ENCODE results near the gene CSTF2. TPM values are rescaled to one million over a fixed set of nuclear protein-coding genes. Genes with fewer than 3 reads are reported as not detected.

Gene CSTF2
- total RNA-seq, 4 donors from 2014 or later, result 11.1 to 24.8 (median 15.5) TPM

GRCh38 chrX:100829730-100830129 is 9.5 kb downstream of the CSTF2 start:
- Histone ChIP-seq H3K36me3 (no peaks in the 10 kb centered on the region), H3K4me3 (no peak overlapping the region), H3K4me1 (no peaks in the 10 kb centered on the region), H3K27ac (no peak overlapping the region), H3K27me3 (peaks cover 0 to 6% of the 10 kb centered on the region in 2 donors), H3K9me3 (no peaks in the 10 kb centered on the region)
- no peak for DNase-seq
- intact Hi-C loops (cut with DNase I; ENCODE audit: low total_unique reads), result no loop called here
- TF ChIP-seq CTCF (IDR thresholded peaks at IDR 0.05) (no peak), POLR2A (IDR thresholded peaks at IDR 0.05) (no peak)

- H3K4me3 ChIP-seq, result no peak overlapping the region
Measured at GRCh38 chrX:100830143-100830542, 10.0 kb downstream of the CSTF2 start.

GRCh38 chrX:100830547-100830946 is 10.4 kb downstream of the CSTF2 start:
- TF ChIP-seq CTCF (IDR thresholded peaks at IDR 0.05), result no peak
- TF ChIP-seq POLR2A (IDR thresholded peaks at IDR 0.05), result no peak
- H3K36me3 ChIP-seq, result no peaks in the 10 kb centered on the region
- no peaks in the 10 kb centered on the region for H3K4me1 ChIP-seq
- no peak overlapping the region for H3K27ac ChIP-seq
- H3K9me3 ChIP-seq, result no peaks in the 10 kb centered on the region
- intact Hi-C loops (cut with DNase I; ENCODE audit: low total_unique reads), result no loop called here
- no peak overlapping the region for H3K4me3 ChIP-seq
- H3K27me3 ChIP-seq, result no peaks in the 10 kb centered on the region
- no peak for DNase-seq

More at GRCh38 chrX:100830143-100830542, 10.0 kb downstream of the CSTF2 start:
- Histone ChIP-seq H3K27me3 (peaks cover 0 to 2% of the 10 kb centered on the region in 2 donors), H3K27ac (no peak overlapping the region), H3K9me3 (no peaks in the 10 kb centered on the region), H3K4me1 (no peaks in the 10 kb centered on the region), H3K36me3 (no peaks in the 10 kb centered on the region)
- no peak for DNase-seq
- TF ChIP-seq CTCF (IDR thresholded peaks at IDR 0.05), result no peak
- no peak for TF ChIP-seq POLR2A (IDR thresholded peaks at IDR 0.05)
- intact Hi-C loops (cut with DNase I; ENCODE audit: low total_unique reads), result no loop called here

- no peaks in the 10 kb centered on the region for H3K36me3 ChIP-seq
- H3K4me1 ChIP-seq, result no peaks in the 10 kb centered on the region
- intact Hi-C loops (cut with DNase I; ENCODE audit: low total_unique reads), result no loop called here
- TF ChIP-seq POLR2A (IDR thresholded peaks at IDR 0.05) (no peak), CTCF (IDR thresholded peaks at IDR 0.05) (no peak)
- no peak for DNase-seq
- H3K4me3 ChIP-seq, result no peak overlapping the region
- no peak overlapping the region for H3K27ac ChIP-seq
- H3K27me3 ChIP-seq, result no peaks in the 10 kb centered on the region
- H3K9me3 ChIP-seq, result no peaks in the 10 kb centered on the region
Measured at GRCh38 chrX:100831219-100831946, 11.2 kb downstream of the CSTF2 start.

GRCh38 chrX:100850317-100850716 is 30.1 kb downstream of the CSTF2 start:
- TF ChIP-seq CTCF (IDR thresholded peaks at IDR 0.05) (no peak), POLR2A (IDR thresholded peaks at IDR 0.05) (no peak)
- intact Hi-C loops (cut with DNase I; ENCODE audit: low total_unique reads), result no loop called here
- no peaks in the 10 kb centered on the region for H3K27me3 ChIP-seq
- H3K36me3 ChIP-seq, result no peaks in the 10 kb centered on the region
- no peak overlapping the region for H3K27ac ChIP-seq
- H3K9me3 ChIP-seq, result no peaks in the 10 kb centered on the region
- no peak for DNase-seq
- H3K4me1 ChIP-seq, result no peaks in the 10 kb centered on the region
- H3K4me3 ChIP-seq, result no peak overlapping the region

Measured in uterus (tissue), 4 donors.